GM21447 (cell line): ENCODE data around the gene CDC37.
A peak's percentile ranks its signal among the peaks of the same experiment; 100 is the strongest.
"Not testable (repeated sequence)": the region's sequence is repeated elsewhere in the genome, so short reads cannot be mapped to it uniquely, and the experiment has no call there.

Experiments used
- ATAC-seq: cut with Tn5 transposase; IDR thresholded peaks from one replicate; pipeline ENCODE4 v1.9.1; 2021; ENCODE audit not compliant: unreplicated experiment

The CDC37 gene

DNA sequence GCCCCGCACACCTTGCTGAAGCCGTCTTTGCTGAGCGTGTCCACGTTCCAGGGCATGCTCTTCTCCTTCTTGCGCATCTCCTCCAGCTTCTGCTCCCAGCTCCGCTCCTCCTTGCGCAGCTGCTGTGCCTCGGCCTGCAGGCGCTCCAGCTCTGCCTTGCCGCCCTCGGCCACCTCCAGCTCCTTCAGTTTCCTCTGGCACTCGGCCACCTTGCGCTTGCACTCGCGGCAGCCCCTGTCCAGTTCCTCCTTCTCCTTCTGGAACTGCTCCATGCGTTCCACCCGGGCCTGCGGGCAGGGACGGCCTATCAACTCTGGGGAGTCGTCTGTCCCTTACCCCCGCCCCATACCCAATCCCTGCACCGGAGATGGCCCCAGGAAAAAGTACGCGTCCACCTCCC is 7.4 kb downstream of the CDC37 start:
- ATAC-seq, result no peak

DNA sequence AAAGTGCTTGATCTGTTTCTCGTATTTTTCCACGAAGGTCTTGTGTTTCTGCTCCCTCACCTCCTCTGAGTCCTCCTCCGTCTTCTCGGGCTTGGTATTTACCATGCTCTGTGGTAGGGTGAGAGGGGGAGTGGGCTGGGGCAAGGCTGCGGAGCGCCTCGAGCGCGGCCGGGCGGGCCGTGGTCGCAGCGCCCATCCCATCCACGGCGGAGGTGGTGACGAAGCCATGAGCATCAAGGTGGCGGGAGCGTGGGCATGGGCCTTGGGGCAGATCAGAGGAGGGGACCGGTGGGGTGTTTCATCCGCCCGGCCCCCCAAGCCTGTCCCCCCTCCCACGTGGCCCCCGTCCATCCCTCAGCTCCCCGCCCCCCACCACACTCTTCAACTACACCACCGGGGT is 7.9 kb downstream of the CDC37 start:
- ATAC-seq, result no peak

DNA sequence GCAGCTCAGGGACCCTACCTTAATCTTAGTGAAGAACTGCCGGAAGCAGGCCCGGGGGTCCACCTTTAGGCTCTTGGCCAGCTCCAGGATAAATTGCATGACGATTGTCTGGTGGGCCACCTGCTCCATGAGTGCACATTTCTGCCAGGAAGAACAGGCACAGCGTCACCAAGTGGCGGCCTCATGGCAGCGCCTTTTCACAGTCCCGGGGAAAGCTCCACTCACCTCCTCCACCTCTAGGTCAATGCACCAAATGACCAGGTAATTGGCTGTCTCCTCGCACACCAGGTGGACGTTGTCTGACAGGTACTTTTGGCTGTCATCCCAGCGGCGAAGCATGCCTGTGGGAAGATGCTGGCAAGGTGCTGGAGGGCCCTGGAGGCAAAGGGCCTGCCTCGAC is 8.3 kb downstream of the CDC37 start:
- no peak for ATAC-seq

DNA sequence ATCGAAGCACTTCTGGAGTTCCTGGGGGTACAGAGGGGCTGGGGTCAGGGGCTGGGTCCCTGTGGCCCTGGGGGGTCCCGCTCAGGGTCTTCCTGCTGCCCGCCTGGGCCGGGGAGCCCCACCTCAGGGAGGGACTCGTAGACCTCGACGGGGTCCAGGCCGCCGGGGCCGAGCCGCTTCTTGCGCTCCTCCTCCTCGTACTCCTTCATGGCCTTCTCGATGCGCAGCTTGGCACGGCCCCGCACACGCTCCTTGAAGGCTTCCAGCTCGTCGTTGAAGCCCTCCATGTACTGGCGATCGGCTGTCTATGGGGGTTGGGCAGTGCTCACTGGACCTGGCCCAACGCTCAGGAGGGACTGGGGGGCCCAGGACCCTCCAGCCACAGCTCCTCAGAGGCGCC is 10.2 kb downstream of the CDC37 start:
- ATAC-seq, result no peak

DNA sequence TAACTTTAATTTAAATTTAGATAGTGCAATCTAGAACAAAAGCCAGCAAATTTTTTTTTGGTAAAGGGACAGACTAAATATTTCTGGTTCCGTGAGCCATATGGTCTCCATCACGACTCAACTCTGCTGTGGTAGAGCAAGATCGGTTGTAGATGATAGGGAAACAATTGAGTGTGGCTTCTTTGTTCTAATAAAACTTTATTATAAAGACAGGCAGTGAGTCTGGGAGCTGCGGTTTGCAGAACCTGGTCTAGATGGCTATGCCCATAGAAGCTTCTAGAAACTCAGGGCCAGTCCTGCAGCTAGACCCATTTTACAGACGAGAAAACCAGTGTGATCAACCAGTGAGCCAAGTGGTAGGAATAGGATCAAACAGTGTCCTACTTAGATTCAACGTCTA is 11.2 kb downstream of the CDC37 start:
- no peak for ATAC-seq

DNA sequence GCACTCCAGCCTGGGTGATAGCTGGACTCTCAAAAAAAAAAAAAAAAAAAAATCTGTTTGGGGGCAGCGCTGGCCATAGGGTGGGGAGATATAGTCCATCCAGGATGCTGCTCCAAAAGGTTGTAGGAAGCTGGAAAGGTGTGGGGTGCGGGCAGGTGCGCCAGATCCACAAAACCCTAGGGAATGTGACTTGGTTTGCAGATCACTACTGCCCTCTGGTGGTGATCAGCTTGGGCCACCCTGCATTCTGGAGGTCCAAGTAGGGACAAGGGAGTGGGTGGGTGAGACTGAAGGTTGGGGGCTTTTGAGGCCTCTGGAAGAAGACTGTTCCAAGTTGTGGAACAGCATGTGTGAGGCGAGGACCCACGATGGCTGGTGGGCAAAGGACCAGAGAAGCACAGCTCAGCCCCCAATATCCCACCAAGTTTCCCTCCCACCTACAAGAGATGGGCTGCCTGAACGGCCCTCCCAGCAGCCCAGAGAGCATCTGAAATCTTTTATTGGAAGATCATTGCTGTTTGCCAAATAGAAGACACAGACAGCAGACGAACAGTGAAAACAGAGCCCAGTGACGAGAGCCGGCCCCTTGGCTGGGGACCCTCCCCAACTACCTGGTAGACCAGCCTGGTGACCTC is 12.6 kb downstream of the CDC37 start:
- ATAC-seq, result no peak

DNA sequence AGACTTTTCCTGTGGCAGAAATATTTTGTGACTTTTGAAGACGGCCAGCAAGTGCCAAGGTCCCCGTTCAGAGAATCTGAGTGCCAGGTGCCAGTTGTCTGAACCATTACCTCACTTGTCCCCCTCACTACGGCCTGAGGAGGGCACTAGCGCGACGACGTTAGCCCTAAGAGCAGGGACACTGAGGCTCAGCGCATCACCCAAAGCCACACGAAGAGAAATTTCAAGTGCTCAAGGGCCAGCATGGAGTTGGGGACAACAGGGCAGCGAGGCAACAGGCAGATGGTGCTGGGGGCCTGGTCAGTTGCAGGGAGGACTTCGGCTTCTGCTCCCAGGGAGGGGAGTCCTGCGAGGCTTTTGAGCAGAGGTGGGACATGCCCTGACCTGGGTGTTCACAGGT is 13.5 kb downstream of the CDC37 start:
- ATAC-seq, result no peak

DNA sequence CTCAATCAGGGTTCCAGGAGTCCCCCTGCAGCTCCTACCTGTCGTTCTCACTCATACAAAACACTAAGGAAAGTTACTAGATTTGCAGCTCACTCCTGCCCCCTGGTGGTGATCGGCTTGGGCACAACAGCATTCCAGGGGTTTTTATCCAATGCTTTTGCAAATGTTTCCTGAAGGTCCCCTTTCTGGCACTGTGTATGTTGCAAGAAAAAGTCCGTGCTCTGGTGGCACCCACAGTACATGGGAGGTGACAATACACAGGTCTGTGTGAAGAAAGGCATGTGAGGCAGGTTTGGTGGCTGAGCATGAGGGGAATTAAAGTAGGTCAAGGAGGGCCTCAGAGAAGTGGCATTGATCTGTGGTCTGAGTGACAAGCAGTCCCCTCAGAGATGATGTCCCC is 14.4 kb downstream of the CDC37 start:
- ATAC-seq, result no peak

DNA sequence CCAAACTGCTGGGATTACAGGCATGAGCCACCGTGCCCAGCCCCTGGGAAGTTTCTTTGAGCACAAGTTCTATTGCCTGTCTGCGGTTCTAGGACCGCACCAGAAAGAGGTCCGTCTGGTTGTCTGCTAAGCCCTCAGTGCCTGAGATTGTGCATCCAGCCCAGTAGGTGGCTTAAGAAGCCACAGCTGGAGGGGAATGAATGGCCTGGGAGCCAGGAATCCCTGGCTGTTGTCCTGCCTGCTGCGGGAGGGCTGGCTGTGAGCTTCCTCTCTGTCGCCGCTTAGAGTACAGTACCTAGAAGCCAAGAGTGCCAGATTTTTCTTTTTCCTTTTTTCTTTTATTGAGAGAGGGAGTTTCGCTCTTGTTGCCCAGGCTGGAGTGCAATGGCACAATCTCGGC is 18.8 kb downstream of the CDC37 start:
- no peak for ATAC-seq

DNA sequence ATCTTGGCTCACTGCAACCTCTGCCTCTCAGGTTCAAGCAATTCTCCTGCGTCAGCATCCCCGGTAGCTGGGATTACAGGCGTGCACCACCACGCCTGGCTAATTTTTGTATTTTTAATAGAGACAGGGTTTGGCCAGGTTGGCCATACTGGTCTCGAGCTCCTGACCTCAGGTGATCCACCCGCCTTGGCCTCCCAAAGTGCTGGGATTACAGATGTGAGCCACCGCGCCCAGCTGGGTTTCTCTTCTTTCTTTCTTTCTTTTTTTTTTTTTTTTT is 20.2 kb downstream of the CDC37 start:
- ATAC-seq, result not testable (repeated sequence)

DNA sequence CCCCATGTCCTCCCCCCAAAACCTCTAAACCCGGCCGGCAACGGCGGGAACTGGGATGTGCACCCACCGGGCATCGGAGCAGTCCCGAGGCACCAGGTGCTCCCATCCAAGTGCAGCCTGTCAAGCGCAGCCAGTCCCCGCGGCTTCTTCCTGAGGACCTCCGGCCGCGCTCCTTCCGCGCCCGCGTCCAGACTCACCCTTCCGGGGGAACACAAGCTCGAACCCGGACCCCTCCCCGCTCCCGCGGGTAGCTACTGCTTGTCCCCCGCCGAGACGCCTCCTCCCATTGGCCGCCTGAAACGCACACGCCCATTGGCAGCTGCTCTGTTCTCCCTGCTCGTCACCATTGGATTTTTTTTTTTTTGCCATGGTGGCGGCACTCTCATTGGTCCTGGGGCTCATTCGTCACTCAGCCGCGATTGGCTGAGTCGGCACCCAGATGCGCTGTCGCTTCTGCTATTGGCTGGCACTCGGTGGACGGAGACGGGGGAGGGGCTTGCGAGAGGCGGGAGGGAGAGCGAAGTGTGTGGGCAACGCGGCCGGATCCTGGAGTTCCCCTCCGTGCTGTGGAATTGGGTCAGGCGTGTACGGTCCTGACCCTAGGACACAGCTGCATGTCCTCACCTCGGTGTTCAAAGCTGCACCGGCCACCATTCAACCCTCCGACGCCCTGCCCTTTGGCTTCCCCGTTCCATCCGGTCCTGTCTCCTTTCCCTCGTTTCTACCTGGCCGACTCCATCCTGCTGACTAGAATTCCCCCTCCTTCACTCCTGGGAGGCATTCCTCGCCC is 22.8 kb downstream of the CDC37 start, which contains the start of gene TYK2:
TYK2 (minus strand) TSS at position 260 of the 790 bp plus-strand sequence. CDS start 2,166 bp downstream, outside the sequence.
- peak; percentile 86 for ATAC-seq

DNA sequence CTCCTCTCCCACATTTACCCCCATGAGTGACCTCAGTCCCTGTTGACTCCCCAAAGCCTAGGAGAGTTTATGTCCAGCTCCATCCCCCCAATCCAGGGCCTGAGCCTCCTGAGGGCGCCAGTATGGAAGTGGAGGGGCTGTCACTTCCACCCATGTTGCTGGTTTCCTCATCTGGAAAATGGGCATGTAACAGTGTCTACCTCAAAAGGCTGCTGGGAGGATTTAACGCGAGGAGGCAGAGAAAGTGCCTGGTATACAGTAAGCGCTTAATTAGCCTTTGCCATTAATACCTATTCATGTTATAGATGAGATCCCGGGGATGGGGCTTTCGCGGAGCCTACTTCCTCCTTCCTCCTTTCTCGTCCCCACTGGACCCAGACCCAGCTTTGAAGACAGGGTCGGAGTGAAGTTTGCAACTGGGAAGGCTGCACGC is 23.4 kb downstream of the CDC37 start:
- ATAC-seq, result peak; percentile 3

DNA sequence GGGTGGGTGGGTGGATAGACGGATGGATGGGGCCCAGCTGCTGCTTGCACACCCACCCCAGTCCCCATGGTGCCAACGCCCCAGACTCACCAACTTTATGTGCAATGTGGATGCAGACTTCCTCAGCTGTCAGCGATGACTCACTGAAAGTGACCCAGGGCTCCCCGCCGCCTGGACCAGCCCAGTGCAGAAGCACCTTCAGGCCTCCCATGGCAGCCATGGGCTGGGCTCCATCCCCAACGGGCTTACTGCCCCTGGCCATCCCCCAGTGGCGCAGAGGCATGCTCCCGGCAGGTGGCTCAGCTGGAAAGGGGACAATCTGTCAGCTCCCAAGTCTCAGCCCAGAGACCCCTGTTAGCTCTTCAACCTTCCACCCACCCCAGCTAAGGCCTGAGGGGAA is 25.2 kb downstream of the CDC37 start:
- no peak for ATAC-seq

DNA sequence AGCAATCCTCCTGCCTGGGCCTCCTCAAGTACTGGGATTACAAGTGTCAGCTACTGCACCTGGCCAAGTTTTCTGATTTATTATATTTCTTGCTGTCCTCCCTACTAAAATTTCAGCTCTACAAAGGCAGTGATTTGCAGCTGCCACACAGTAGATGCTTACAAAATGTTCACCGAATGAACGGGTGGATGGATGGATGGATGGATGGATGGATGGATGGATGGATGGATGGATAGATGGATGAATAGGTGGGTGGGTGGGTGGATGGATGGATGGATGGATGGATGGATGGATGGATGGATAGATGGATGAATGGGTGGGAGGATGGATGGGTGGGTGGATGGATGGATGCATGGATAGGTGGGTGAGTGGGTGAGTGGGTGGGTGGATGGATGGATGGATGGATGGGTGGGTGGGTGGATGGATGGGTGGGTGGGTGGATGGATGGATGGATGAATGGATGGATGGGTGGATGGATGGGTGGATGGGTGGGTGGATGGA is 26.2 kb downstream of the CDC37 start:
- ATAC-seq, result not testable (repeated sequence)

DNA sequence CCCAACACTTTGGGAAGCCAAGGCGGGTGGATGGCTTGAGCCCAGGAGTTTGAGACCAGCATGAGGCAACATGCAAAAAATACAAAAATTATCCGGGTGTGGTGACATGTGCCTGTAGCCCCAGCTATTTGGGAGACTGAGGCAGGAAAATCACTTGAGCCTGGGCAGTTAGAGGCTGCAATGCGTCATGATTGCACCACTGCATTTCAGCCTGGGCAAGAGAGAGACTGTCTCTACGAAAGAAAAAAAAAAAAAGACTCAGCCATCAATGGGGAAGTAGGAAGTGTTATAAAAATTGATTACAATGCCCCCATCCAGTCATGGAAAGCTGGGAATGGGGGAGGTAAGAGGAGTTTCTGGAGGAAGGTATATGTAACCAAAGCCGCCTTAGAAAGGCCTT is 28.4 kb downstream of the CDC37 start:
- no peak for ATAC-seq

DNA sequence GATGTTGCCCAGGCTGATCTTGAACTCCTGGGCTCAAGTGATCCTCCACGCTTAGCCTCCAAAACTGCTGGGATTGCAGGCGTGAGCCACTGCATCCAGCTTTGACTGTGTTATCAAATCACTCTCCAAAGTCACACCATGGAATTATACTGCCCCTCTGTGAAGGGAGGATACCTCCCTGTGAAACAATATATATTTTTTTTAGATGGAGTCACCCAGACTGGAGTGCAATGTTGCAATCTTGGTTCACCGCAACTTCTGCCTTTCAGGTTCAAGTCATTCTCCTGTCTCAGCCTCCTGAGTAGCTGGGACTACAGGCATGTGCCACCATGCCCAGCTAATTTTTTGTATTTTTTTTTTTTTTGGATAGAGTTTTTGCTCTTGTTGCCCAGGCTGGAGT is 30.7 kb downstream of the CDC37 start:
- ATAC-seq, result no peak

DNA sequence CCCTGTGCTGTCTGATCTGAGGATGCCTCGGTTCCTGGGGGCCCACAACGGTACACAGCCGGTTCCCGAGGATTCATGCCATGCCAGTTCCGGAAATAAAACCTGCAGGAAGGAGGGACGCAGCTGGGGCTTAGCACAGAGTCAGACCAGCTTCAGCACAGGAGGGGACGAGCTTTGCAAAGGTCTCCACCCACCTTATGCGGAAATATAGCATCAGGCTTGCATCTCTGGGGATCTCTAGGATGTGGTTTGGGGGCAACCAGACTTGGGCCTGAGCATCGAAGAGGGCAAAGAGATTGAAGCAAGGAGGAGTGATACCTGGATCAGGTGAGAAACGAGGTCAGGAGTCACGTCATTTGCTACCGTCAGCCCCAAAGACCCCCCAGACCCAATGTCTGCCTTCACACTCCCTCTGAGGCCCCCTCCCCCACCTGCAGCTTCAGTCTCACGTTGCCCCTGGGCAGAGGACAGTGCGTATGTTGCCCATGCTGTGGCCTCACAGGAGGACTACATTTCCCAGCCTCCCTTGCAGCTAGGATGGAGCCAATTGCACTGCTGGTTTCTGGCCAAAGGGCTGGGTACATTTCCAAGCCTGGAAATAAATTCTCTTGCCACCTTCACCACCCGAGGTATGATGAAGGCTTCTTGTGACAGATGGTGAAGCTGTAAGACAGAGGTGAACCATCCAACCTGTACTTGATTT is 35.1 kb downstream of the CDC37 start:
- ATAC-seq, result no peak

DNA sequence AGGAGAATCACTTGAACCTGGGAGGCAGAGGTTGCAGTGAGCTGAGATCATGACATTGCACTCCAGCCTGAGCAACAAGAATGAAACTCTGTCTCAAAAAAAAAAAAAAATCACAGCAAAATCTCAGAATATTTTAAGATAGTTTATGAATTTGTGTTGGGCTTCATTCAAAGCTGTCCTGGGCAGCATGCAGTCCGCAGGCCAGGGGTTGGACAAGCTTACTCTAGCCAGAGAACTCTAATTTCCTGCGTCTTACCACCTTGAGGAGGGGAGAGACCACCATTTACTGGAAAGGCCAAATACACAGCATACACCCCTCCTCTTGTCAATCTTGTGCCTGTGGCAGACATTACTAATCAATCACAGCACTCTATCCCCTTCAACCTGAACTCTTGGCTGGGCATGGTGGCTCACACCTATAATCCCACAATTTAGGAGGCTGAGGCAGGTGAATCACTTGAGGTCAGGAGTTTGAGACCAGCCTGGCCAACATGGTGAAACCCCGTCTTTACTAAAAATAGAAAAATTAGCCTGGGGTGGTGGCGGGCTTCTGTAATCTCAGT is 36.3 kb downstream of the CDC37 start:
- ATAC-seq, result not testable (repeated sequence)

DNA sequence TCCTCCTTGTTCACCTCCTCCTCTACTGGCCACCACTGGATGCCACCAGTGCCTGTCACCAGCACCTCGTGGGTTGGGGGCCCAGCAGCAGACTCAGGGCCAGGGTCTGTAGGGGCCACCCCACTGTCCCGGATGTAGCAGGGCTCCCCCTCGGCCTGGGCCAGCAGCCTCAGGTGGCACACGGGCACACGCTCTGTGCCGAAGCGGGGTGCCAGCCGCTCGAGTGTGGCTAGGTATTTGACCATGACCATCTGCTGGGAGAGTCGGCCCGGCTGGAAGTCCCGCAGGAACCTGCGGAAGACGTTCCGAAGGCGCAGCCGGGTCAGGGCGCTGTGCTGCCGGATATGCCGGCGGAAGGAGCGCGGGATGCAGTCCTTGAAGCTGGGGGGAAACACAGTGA is 37.8 kb downstream of the CDC37 start:
- ATAC-seq, result no peak

DNA sequence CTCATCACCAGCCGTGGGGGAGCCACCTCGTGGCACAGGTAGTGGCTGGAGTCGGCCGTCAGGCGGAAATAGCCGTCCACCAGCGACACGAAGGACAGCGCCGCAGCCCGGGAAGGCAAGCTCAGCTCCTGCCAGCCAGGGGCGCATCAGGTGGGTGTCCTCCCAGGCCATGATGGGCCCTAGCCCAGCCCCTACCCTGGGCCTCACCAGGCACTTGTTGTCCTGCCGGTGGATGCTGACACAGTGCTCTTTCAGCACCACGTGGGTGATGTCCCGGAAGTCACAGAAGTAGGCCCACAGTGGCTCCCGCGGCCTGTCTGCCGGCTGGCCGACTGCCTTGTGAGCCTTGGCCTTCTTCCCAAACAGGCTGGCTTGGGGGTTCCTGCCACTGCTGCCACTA is 38.7 kb downstream of the CDC37 start:
- ATAC-seq, result no peak

DNA sequence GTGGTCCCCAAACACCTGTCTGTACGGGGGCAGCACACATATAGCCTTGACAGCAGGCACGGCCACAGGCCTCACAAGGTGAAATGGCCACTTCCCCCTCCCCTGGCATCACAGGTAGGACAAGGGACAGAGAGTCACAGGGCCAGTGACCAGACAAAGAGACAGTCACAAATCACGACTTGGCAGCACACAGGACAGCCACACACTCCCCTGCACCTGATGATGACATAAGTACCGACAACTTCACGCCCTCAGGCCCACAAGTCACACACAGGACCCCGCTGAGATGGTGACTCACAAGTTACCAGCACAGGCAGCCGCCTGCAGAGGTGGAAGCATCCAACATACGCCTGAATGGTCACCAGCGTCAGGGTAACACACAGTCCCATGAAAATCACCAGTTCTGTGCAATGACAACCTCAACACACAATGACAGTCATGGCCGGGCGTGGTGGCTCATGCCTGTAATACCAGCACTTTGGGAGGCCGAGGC is 39.5 kb downstream of the CDC37 start:
- ATAC-seq, result no peak

DNA sequence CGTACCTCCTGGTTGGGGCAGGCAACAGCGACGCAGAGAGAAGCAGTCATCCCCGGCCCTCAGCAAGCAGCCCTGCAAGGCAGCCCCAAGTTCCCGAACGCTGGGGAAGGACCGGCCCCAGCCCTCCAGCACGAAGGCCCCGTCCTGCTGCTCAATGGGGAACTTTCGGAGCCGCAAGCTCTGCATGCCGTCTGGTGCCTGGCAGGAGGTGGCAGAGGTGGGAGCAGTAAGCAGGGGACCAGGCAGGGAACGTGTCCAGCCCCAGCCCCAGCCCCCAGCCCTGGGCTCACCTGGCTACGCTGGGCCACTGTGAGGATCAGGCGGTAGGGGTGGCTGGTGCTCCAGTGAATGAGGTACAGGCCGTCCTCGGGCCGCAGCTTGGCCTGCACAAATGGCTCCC is 41.1 kb downstream of the CDC37 start:
- ATAC-seq, result no peak
